Urinary bladder (tissue), 4 donors: ENCODE results near the gene TM4SF18. TPM values are rescaled to one million over a fixed set of nuclear protein-coding genes. Genes with fewer than 3 reads are reported as not detected.
A peak's percentile ranks its signal among the peaks of the same experiment; 100 is the strongest.

Source experiments
- DNase-seq: peaks from one replicate; pipeline ENCODE4 v3.0.0-alpha.2; 2015; ENCODE audit errors: extremely low spot score
- H3K27ac ChIP-seq: one replicate; pipeline ENCODE4 v1.5.1; 2013; ENCODE audit warnings: low read depth, mild to moderate bottlenecking, moderate library complexity
- H3K36me3 ChIP-seq: one replicate; pipeline ENCODE4 v1.6.1; 2013; ENCODE audit warnings: mild to moderate bottlenecking, moderate library complexity; ENCODE audit not compliant: insufficient read depth
- H3K4me1 ChIP-seq: one replicate; pipeline ENCODE4 v1.6.1; 2013; ENCODE audit warnings: mild to moderate bottlenecking, moderate library complexity; ENCODE audit not compliant: insufficient read depth
- H3K4me3 ChIP-seq: one replicate; pipeline ENCODE4 v1.5.1; 2013; ENCODE audit warnings: low read depth, low read length
- WGBS: extraction: QIAGEN DNeasy Blood & Tissue Kit; methylation state at CpG from one replicate; pipeline ENCODE4 v1.1.7; 2013; 5-methylcytosine and 5-hydroxymethylcytosine counted together
- polyA plus RNA-seq: library from polyadenylated mRNA; stranded (reverse); fragments of 200-250 nt; gene quantifications from one replicate; pipeline ENCODE4 v1.2.3, GENCODE V29; 2013
- total RNA-seq: library from RNA; depleted of rRNA; stranded (reverse); fragments of >200 nt; gene quantifications from one replicate; pipeline ENCODE4 v1.2.3, GENCODE V29; 2014
- donor health status: healthy with polysubstance abuse.
- donor health status: healthy.

The TM4SF18 gene
- total and polyA plus RNA-seq, 2 donors = 3.2 to 33.4 TPM

DNA sequence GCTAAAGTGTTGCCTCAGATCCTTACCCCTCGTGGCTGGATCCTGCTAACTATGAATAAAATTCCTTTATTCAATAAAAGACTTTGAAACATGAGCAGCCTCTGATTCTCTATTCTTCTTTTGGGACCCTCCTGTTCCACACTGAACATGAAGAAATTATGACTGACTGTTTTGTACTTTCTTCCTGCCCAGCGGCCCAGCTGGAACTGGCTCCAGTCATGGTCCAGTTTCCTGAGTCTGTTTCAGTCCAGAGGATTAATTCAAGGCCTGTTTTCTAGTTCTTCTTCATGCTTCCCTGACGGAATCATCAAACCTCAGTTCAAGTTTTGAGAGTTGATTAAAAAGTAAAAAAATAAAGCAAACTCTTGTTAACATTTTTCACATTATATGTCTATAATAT is 59.2 kb downstream of the TM4SF18 start:
- H3K4me1 ChIP-seq = no peaks in the 10 kb centered on the region
- no peak overlapping the region for H3K4me3 ChIP-seq
- no peaks in the 10 kb centered on the region for H3K36me3 ChIP-seq
- 53% methylated on average over 3 of the region's 3 CpGs for WGBS
- no peak for DNase-seq
- H3K27ac ChIP-seq = no peak overlapping the region

DNA sequence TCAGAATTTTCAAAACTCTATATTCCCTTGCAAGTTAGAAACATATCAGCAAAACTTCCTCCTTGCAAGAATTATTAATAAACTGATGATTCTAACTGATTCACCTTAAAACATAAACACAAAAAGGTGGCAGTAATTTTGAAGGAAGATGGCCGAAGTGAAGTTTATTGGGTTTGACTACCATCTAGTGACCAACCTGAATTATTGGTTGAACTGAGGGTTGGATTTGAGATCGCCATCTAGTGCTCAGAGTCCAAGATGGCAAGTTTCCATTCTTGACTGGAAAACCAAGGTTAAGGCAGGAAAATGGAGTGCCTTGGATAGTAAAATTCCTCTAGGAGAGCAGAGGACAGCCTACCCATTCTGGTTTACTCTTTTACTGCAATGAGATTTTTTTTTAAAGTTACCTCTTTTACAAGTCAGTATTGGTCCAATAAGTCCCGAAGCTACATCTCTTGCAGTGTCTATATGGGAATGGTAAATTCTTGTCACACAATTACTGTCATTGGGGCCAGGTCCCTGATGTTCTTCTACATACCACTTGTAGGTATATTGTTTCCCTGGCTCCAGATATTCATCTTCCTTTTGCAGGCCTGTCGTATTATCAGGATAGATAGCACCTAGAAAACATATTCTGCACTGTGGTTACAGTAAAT is 60.2 kb downstream of the TM4SF18 start:
- H3K4me1 ChIP-seq = no peaks in the 10 kb centered on the region
- 45% methylated on average over 4 of the region's 4 CpGs for WGBS
- DNase-seq = peak; percentile 83
- no peak overlapping the region for H3K4me3 ChIP-seq
- H3K27ac ChIP-seq = no peak overlapping the region
- H3K36me3 ChIP-seq = no peaks in the 10 kb centered on the region

DNA sequence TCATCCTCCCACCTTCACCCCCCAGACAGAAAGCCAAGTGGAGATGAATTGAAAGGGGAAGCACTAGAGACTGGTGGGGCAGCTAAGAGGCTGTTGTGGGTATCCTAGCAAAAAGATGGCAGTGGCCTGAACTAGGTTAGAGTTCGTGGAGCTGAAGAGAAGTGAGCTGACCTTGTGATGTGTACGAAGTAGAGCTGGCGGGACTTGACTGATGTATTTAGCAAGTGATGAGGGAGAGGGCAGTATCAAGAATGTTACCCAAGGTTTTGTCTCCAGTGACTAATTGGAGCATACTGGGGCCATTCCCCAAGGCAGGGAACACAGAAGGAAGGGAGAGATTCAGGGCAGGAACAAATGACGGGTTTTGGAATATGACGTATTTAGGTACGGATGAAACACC is 61.8 kb downstream of the TM4SF18 start:
- no peak for DNase-seq
- Histone ChIP-seq H3K27ac (no peak overlapping the region), H3K36me3 (no peaks in the 10 kb centered on the region), H3K4me1 (no peaks in the 10 kb centered on the region), H3K4me3 (no peak overlapping the region)
- 92% methylated on average over 6 of the region's 6 CpGs for WGBS

DNA sequence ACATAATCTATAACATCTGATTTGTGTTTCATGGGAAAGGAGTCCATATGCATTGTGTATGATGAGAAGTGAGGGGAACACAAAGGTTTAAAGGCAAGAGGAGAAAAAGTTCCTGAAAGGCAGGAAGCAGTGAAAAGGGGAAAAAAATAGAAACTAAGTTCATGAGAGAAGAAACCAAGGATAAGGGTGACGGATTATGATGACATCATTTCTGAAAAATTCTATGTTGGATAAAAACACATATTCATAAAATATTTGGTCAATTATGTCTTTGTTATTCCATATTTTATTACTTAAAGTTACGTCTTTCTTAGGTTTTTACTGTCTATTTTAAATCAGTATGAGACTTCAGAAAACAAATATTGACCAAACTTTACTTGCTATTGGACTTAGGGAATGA is 63.3 kb downstream of the TM4SF18 start:
- Histone ChIP-seq H3K36me3 (no peaks in the 10 kb centered on the region), H3K27ac (no peak overlapping the region), H3K4me3 (no peak overlapping the region), H3K4me1 (no peaks in the 10 kb centered on the region)
- 48% methylated on average over 2 of the region's 2 CpGs for WGBS
- DNase-seq = no peak

DNA sequence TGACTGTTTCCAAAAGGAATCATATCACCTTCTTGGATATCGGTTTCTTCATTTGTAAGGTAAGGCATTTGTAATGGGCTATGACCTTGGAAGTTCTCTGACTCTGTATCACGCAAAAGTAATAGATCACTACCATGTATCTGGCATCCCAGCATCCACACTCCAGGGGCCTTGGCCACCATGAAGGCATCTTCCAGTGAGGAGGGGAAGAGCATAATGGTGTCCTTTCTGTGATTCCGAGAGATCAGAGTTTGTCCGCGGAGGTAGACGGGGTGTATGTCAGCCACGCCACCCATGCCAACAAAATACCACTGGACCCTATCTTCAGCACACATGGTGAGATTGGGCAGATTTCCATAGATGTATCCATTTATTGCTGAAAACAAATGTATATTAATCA is 63.7 kb downstream of the TM4SF18 start:
- DNase-seq = no peak
- Histone ChIP-seq H3K4me1 (no peaks in the 10 kb centered on the region), H3K36me3 (no peaks in the 10 kb centered on the region), H3K27ac (no peak overlapping the region), H3K4me3 (no peak overlapping the region)
- WGBS = 94% methylated on average over 7 of the region's 7 CpGs

Other genes with a start within 250 kb of the TM4SF18 start
- gene HLTF, start 247.1 kb downstream of the TM4SF18 start, total RNA-seq = 72.7 TPM
- gene HLTF, start 247.1 kb downstream of the TM4SF18 start, polyA plus RNA-seq = 13.5 TPM
- 30.5 TPM for gene HPS3, start 204.0 kb downstream of the TM4SF18 start, total RNA-seq
- gene HPS3, start 204.0 kb downstream of the TM4SF18 start, polyA plus RNA-seq = 12.7 TPM
- gene CP, start 111.8 kb downstream of the TM4SF18 start, total RNA-seq = 1.9 TPM
- 12.7 TPM for gene CP, start 111.8 kb downstream of the TM4SF18 start, polyA plus RNA-seq
- 124 TPM for gene TM4SF1, start 44.0 kb upstream of the TM4SF18 start, total RNA-seq
- gene TM4SF1, start 44.0 kb upstream of the TM4SF18 start, polyA plus RNA-seq = 64.8 TPM
- not detected for gene TM4SF4, start 141.1 kb upstream of the TM4SF18 start, total RNA-seq
- gene TM4SF4, start 141.1 kb upstream of the TM4SF18 start, polyA plus RNA-seq = 0.05 TPM